ENCODE results near the gene ASPSCR1. TPM values are rescaled to one million over a fixed set of nuclear protein-coding genes. Genes with fewer than 3 reads are reported as not detected.

The ASPSCR1 gene
- total and polyA plus RNA-seq, 2 of the 13 experiments (the other 11 are each of a cell fraction or from before 2014, with no cell fraction given), result 274 to 314 TPM

DNA sequence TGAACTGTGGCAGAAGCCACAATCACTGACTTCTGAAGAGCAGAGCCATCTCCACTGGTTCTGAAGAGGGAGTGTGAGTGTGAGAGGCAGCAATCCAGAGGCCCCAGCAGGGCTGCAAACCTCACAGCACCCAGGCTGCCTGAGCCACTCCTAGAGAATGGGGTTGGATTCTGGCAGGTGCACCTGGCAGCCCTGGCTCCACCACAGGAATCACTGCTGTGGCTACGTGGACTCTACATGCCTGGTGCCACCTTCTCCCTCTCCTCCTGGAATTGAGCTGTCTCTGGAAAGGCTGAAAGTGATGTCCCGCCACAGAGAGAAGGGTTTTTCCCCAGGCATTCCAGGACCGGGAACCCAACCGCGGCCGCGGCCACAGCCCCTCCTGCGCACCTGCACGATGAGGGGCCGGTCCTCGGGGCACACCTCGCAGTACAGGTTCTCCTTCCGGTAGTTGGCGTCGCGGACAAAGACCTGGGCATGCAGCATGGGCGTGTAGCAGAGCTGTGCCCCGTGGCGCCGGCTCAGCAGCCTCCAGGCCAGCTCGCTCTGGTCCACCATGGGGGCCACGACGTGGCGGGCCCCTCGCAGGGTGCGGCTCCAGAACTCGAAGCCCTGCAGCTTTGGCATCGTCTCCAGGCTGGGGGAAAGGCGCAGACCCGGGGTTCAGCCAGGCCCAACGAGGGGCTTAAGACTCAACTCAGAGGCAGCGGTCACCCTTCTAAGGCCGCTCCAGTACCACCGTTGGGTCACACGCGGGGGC lies 87.2 kb downstream of the ASPSCR1 start (continued):
- TF ChIP-seq, protein P1, sequence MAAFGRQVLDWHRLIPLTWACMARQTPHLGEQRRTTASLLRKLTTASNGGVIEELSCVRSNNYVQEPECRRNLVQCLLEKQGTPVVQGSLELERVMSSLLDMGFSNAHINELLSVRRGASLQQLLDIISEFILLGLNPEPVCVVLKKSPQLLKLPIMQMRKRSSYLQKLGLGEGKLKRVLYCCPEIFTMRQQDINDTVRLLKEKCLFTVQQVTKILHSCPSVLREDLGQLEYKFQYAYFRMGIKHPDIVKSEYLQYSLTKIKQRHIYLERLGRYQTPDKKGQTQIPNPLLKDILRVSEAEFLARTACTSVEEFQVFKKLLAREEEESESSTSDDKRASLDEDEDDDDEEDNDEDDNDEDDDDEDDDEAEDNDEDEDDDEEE (CRISPR knock-in tag; IDR thresholded peaks at IDR 0.05), result no peak
- TF ChIP-seq BHLHE40 (IDR thresholded peaks at IDR 0.05; ENCODE audit: low read length) (no peak), ZNF343 (CRISPR knock-in tag; IDR thresholded peaks at IDR 0.05) (no peak; the same call in 1 of the 2 replicates), GLI4 (CRISPR knock-in tag; IDR thresholded peaks at IDR 0.05; ENCODE audit: borderline replicate concordance) (no peak), PCBP1 (IDR thresholded peaks at IDR 0.05; ENCODE audit: borderline replicate concordance, low read depth, low read length) (no peak), ZNF749 (CRISPR knock-in tag; IDR thresholded peaks at IDR 0.05; ENCODE audit: borderline replicate concordance) (no peak), MTA3 (CRISPR knock-in tag; IDR thresholded peaks at IDR 0.05) (no peak), KLF11 (CRISPR knock-in tag; IDR thresholded peaks at IDR 0.05) (0 out of 2 replicates have a peak, but pooled peaks have one; percentile 38), NBN (conservative IDR thresholded peaks at IDR 0.05) (no peak), KDM5B (CRISPR knock-in tag; IDR thresholded peaks at IDR 0.05; ENCODE audit: borderline replicate concordance) (no peak), TCF12 (IDR thresholded peaks at IDR 0.05) (no peak), TCF12 (CRISPR knock-in tag; IDR thresholded peaks at IDR 0.05) (no peak), ZNF660 (CRISPR knock-in tag; IDR thresholded peaks at IDR 0.05; ENCODE audit: borderline replicate concordance, low read depth) (no peak), ZNF572 (CRISPR knock-in tag; IDR thresholded peaks at IDR 0.05) (no peak), ZFP36L1 (CRISPR knock-in tag; IDR thresholded peaks at IDR 0.05) (no peak), GFI1 (CRISPR knock-in tag; IDR thresholded peaks at IDR 0.05; ENCODE audit: borderline replicate concordance) (no peak), ZNF446 (CRISPR knock-in tag; IDR thresholded peaks at IDR 0.05) (no peak), FOXK2 (IDR thresholded peaks at IDR 0.05) (no peak), ZNF3 (CRISPR knock-in tag; IDR thresholded peaks at IDR 0.05) (no peak), ZNF879 (CRISPR knock-in tag; IDR thresholded peaks at IDR 0.05) (peak; percentile 88; the same call in 1 of the 2 replicates), ZNF317 (CRISPR knock-in tag; IDR thresholded peaks at IDR 0.05) (no peak)
- TF ChIP-seq, protein P2, sequence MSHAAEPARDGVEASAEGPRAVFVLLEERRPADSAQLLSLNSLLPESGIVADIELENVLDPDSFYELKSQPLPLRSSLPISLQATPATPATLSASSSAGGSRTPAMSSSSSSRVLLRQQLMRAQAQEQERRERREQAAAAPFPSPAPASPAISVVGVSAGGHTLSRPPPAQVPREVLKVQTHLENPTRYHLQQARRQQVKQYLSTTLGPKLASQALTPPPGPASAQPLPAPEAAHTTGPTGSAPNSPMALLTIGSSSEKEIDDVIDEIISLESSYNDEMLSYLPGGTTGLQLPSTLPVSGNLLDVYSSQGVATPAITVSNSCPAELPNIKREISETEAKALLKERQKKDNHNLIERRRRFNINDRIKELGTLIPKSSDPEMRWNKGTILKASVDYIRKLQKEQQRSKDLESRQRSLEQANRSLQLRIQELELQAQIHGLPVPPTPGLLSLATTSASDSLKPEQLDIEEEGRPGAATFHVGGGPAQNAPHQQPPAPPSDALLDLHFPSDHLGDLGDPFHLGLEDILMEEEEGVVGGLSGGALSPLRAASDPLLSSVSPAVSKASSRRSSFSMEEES (CRISPR knock-in tag; IDR thresholded peaks at IDR 0.05), result no peak
- TF ChIP-seq, protein P3, sequence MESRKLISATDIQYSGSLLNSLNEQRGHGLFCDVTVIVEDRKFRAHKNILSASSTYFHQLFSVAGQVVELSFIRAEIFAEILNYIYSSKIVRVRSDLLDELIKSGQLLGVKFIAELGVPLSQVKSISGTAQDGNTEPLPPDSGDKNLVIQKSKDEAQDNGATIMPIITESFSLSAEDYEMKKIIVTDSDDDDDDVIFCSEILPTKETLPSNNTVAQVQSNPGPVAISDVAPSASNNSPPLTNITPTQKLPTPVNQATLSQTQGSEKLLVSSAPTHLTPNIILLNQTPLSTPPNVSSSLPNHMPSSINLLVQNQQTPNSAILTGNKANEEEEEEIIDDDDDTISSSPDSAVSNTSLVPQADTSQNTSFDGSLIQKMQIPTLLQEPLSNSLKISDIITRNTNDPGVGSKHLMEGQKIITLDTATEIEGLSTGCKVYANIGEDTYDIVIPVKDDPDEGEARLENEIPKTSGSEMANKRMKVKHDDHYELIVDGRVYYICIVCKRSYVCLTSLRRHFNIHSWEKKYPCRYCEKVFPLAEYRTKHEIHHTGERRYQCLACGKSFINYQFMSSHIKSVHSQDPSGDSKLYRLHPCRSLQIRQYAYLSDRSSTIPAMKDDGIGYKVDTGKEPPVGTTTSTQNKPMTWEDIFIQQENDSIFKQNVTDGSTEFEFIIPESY (CRISPR knock-in tag; IDR thresholded peaks at IDR 0.05), result no peak; the same call in 1 of the 2 replicates
- TF ChIP-seq, protein P4, sequence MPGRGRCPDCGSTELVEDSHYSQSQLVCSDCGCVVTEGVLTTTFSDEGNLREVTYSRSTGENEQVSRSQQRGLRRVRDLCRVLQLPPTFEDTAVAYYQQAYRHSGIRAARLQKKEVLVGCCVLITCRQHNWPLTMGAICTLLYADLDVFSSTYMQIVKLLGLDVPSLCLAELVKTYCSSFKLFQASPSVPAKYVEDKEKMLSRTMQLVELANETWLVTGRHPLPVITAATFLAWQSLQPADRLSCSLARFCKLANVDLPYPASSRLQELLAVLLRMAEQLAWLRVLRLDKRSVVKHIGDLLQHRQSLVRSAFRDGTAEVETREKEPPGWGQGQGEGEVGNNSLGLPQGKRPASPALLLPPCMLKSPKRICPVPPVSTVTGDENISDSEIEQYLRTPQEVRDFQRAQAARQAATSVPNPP (CRISPR knock-in tag; IDR thresholded peaks at IDR 0.05), result no peak
- TF ChIP-seq, protein P5, sequence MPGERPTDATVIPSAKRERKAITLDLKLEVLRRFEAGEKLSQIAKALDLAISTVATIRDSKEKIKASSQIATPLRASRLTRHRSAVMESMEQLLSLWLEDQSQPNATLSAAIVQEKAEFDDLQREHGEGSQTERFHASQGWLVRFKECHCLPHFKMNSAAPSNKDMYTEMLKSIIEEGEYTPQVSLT (CRISPR knock-in tag; IDR thresholded peaks at IDR 0.05; ENCODE audit: borderline replicate concordance, low read depth), result no peak
